H1 (cell line): ENCODE data around the gene CCDC171. TPM values are rescaled to one million over a fixed set of nuclear protein-coding genes. Genes with fewer than 3 reads are reported as not detected.

Experiments used
- BCL11A ChIP-seq, 2 experiments: IDR thresholded peaks; one replicate each; pipeline ENCODE4 v1.6.1; 2011; ENCODE audit warnings: low read depth in 2 of 2, low read length in 2 of 2, mild to moderate bottlenecking in 2 of 2
- GABPA ChIP-seq: IDR thresholded peaks from 2 replicates; pipeline ENCODE4 v1.6.1; 2011; ENCODE audit warnings: mild to moderate bottlenecking, low read length, moderate library complexity, borderline replicate concordance; ENCODE audit not compliant: insufficient read depth
- SIRT6 ChIP-seq: IDR thresholded peaks from one replicate; pipeline ENCODE4 v1.7.1; 2012; ENCODE audit warnings: low read length, inconsistent platforms
- SUZ12 ChIP-seq: fragments of 200-600 bp; sonication (generic); IDR thresholded peaks from 2 replicates; pipeline ENCODE4 v1.6.1; 2012; ENCODE audit warnings: mild to moderate bottlenecking, inconsistent platforms, low read length, moderate library complexity, mixed read lengths
- polyA plus RNA-seq, 7 experiments: library from polyadenylated mRNA; depleted of rRNA in 3 of 7; stranded (reverse) in 5 of 7; unstranded in 2 of 7; fragments of >200 nt in 5 of 7; fragments of 200-250 nt in 2 of 7; gene quantifications; 1 replicate in 5 of 7; 2 replicates in 1 of 7; 4 replicates in 1 of 7; pipeline versions ENCODE4 v1.2.1 to v1.2.3, GENCODE V29; 2011 to 2013; ENCODE audit warnings: missing spikeins in 2 of 7, mixed read lengths in 2 of 7
- total RNA-seq: library from RNA; stranded (reverse); fragmentation: NEBNext Ultra II Directional; extraction: Animal tissue kit (Norgen Biotek cat#: 25700); gene quantifications from 2 replicates; pipeline ENCODE4 v1.2.1, GENCODE V29; 2021

The CCDC171 gene
- total and polyA plus RNA-seq, 2 of the 8 experiments (the other 6 are each of a cell fraction or from before 2014, with no cell fraction given): 0.83 to 2.3 TPM

GRCh38 chr9:15882328-15882727 is 329.5 kb downstream of the CCDC171 start (continued):
- TF ChIP-seq GABPA (no peak), SUZ12 (no peak), SIRT6 (no peak), BCL11A (IDR thresholded peaks at IDR 0.05; ENCODE audit: low read depth in 2 of 2, low read length in 2 of 2) (no peak)
